Stimulated activated CD4-positive, alpha-beta T cell treated with anti-CD3 and anti-CD28 coated beads, Interleukin-12 subunit alpha, Interleukin-12 subunit beta, amount 100 ng/mL, for 48 hours (primary cell): Measurements from ENCODE around the gene SLC26A1.

Experiments
- DNase-seq, 3 donors: peaks; one replicate each; pipeline ENCODE4 v3.0.0-alpha.2; 2020; ENCODE audit warnings: low read depth in 2 of 3, low spot score in 1 of 3

Gene SLC26A1

GRCh38 chr4:1028574-1029220 lies 35.5 kb upstream of the SLC26A1 start:
- DNase-seq: no peak

- no peak for DNase-seq
These were observed 34.7 kb upstream of the SLC26A1 start for GRCh38 chr4:1027915-1028238.

GRCh38 chr4:1027219-1027914 lies 34.2 kb upstream of the SLC26A1 start:
- no peak for DNase-seq

- peak in 2 of 3 donors; percentile 45 to 49 for DNase-seq
These were observed 32.9 kb upstream of the SLC26A1 start for GRCh38 chr4:1026115-1026514.

- DNase-seq: no peak
These were observed 31.8 kb upstream of the SLC26A1 start for GRCh38 chr4:1024882-1025545.

GRCh38 chr4:1023895-1024740 lies 30.9 kb upstream of the SLC26A1 start:
- DNase-seq: no peak

GRCh38 chr4:1023075-1023640 lies 30.0 kb upstream of the SLC26A1 start:
- DNase-seq: no peak

- DNase-seq: no peak
These were observed 29.5 kb upstream of the SLC26A1 start for GRCh38 chr4:1022739-1023066.

- no peak for DNase-seq
These were observed 29.0 kb upstream of the SLC26A1 start for GRCh38 chr4:1022051-1022738.

GRCh38 chr4:1021386-1022050 lies 28.3 kb upstream of the SLC26A1 start:
- no peak for DNase-seq

GRCh38 chr4:1019729-1020470 lies 26.7 kb upstream of the SLC26A1 start:
- DNase-seq: no peak

- DNase-seq: no peak
These were observed 26.1 kb upstream of the SLC26A1 start for GRCh38 chr4:1019320-1019719.

GRCh38 chr4:1018147-1019020 lies 25.2 kb upstream of the SLC26A1 start:
- DNase-seq: no peak

GRCh38 chr4:1017706-1018105 lies 24.5 kb upstream of the SLC26A1 start:
- DNase-seq: no peak

- no peak for DNase-seq
These were observed 24.0 kb upstream of the SLC26A1 start for GRCh38 chr4:1017211-1017610.

- DNase-seq: no peak
These were observed 22.5 kb upstream of the SLC26A1 start for GRCh38 chr4:1015746-1016145.

- DNase-seq: no peak
These were observed 22.0 kb upstream of the SLC26A1 start for GRCh38 chr4:1015179-1015578.

- DNase-seq: no peak
These were observed 21.3 kb upstream of the SLC26A1 start for GRCh38 chr4:1014291-1015167.
